Measurements from ENCODE around the gene PATE2.

The PATE2 gene

DNA sequence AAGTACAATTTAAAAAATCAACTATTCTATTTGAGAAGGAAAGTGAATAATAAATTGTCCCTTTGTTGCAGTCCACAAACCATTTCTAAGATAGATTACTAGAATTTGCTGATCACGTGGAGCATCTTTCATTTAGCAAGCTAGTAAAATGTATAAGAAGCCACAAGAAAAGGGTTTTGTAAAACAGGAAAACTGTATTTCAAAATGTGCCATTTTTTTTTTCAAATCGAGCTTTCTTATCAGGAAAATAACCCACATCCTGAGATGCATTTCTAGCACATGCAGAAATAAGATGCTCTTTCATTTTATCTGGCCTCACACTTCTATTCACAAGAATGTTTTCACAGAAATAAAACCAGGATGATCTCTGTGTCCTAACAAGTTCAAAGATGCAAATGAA, 6.0 kb upstream of the PATE2 start:
- in situ Hi-C loops (cut with HindIII; ENCODE audit: low sequenced_read_pairs) = no loop called here
- TF ChIP-seq, protein P1, sequence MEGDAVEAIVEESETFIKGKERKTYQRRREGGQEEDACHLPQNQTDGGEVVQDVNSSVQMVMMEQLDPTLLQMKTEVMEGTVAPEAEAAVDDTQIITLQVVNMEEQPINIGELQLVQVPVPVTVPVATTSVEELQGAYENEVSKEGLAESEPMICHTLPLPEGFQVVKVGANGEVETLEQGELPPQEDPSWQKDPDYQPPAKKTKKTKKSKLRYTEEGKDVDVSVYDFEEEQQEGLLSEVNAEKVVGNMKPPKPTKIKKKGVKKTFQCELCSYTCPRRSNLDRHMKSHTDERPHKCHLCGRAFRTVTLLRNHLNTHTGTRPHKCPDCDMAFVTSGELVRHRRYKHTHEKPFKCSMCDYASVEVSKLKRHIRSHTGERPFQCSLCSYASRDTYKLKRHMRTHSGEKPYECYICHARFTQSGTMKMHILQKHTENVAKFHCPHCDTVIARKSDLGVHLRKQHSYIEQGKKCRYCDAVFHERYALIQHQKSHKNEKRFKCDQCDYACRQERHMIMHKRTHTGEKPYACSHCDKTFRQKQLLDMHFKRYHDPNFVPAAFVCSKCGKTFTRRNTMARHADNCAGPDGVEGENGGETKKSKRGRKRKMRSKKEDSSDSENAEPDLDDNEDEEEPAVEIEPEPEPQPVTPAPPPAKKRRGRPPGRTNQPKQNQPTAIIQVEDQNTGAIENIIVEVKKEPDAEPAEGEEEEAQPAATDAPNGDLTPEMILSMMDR (IDR thresholded peaks at IDR 0.05; ENCODE audit: low read depth, low read length) = no peak

DNA sequence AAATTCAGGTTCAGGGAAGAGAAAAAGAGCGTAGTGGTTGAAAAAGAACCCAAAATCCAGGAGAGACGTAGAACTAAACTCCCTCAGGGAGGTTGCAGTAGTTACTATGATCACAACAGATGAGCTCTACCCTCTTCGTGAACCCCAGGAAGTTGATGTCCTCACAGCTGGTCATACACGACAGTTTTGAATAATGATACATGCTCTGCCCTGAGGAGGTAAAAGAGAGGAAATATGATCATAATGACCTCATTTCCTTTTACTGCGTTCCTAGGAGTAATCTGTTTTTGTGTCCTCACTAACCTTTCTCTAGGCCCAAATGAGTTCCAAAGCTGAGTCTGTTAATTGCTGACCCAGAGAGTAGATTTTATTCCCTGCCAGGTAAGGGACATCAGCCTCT, 1.3 kb downstream of the PATE2 start:
- peak; percentile 1 for DNase-seq (ENCODE audit: low read depth, low spot score)
- TF ChIP-seq, protein P1 (IDR thresholded peaks at IDR 0.05; ENCODE audit: low read depth, low read length) = no peak
- H3K4me3 ChIP-seq (ENCODE audit: low read depth, low read length) = no peak overlapping the region
- in situ Hi-C loops (cut with HindIII; ENCODE audit: low sequenced_read_pairs) = no loop called here

More for the DNA sequence above, 6.0 kb upstream of the PATE2 start:
- no peak for DNase-seq (ENCODE audit: low read depth, low spot score)
- H3K4me3 ChIP-seq (ENCODE audit: low read depth, low read length) = no peak overlapping the region

- no peak overlapping the region for H3K4me3 ChIP-seq (ENCODE audit: low read depth, low read length)
- TF ChIP-seq, protein P1 (IDR thresholded peaks at IDR 0.05; ENCODE audit: low read depth, low read length) = no peak
- DNase-seq (ENCODE audit: low read depth, low spot score) = no peak
- in situ Hi-C loops (cut with HindIII; ENCODE audit: low sequenced_read_pairs) = no loop called here
Measured at GRCh38 chr11:125773516-125773915, 5.1 kb downstream of the PATE2 start.

- peak; percentile 65 for DNase-seq (ENCODE audit: low read depth, low spot score)
- TF ChIP-seq, protein P1 (IDR thresholded peaks at IDR 0.05; ENCODE audit: low read depth, low read length) = no peak
- H3K4me3 ChIP-seq (ENCODE audit: low read depth, low read length) = no peak overlapping the region
- in situ Hi-C loops (cut with HindIII; ENCODE audit: low sequenced_read_pairs) = no loop called here
Measured at GRCh38 chr11:125772834-125773505, 5.7 kb downstream of the PATE2 start.

GRCh38 chr11:125770583-125770982, 8.0 kb downstream of the PATE2 start:
- TF ChIP-seq, protein P1 (IDR thresholded peaks at IDR 0.05; ENCODE audit: low read depth, low read length) = no peak
- H3K4me3 ChIP-seq (ENCODE audit: low read depth, low read length) = no peak overlapping the region
- DNase-seq (ENCODE audit: low read depth, low spot score) = no peak
- in situ Hi-C loops (cut with HindIII; ENCODE audit: low sequenced_read_pairs) = no loop called here

- no peak overlapping the region for H3K4me3 ChIP-seq (ENCODE audit: low read depth, low read length)
- in situ Hi-C loops (cut with HindIII; ENCODE audit: low sequenced_read_pairs) = no loop called here
- TF ChIP-seq, protein P1 (IDR thresholded peaks at IDR 0.05; ENCODE audit: low read depth, low read length) = no peak
- DNase-seq (ENCODE audit: low read depth, low spot score) = no peak
Measured at GRCh38 chr11:125768336-125769046, 10.1 kb downstream of the PATE2 start.

Measured in astrocyte of the spinal cord (primary cell).